GM12878 (cell line): ENCODE measurements around the gene MRRF.

Experiments
- BRCA1 ChIP-seq: IDR thresholded peaks from 2 replicates; pipeline ENCODE4 v1.6.1; 2011; ENCODE audit warnings: low read depth, low read length, improper control_type of control experiment
- CTCF ChIP-seq, 3 experiments: IDR thresholded peaks in 2 of 3; conservative IDR thresholded peaks in 1 of 3; 2 replicates each; pipeline ENCODE4 v1.5.1; 2011; ENCODE audit warnings: low read depth in 3 of 3, low read length in 3 of 3, mild to moderate bottlenecking in 3 of 3, control low read depth in 2 of 3, moderate library complexity in 2 of 3, inconsistent platforms in 1 of 3, mixed read lengths in 1 of 3; ENCODE audit not compliant: control insufficient read depth in 2 of 3, insufficient read depth in 1 of 3; ENCODE audit errors: extremely low read depth in 1 of 3
- EZH2 ChIP-seq: IDR thresholded peaks from 2 replicates; pipeline ENCODE4 v1.6.1; 2012; ENCODE audit warnings: low read depth, mild to moderate bottlenecking, control low read depth, inconsistent platforms, low read length, borderline replicate concordance; ENCODE audit not compliant: control insufficient read depth
- HDGF ChIP-seq: fragments of 450-650 bp; IDR thresholded peaks from 2 replicates; pipeline ENCODE4 v1.6.1; 2016; ENCODE audit warnings: antibody characterized with exemption
- RAD51 ChIP-seq: fragments of 450-650 bp; IDR thresholded peaks from 2 replicates; pipeline ENCODE4 v1.6.1; 2016; ENCODE audit warnings: moderate library complexity, mild to moderate bottlenecking, inconsistent platforms
- RELA ChIP-seq: fragments of 450-650 bp; IDR thresholded peaks from 2 replicates; pipeline ENCODE4 v1.8.0; 2014; ENCODE audit warnings: borderline replicate concordance; ENCODE audit not compliant: partially characterized antibody
- TAF1 ChIP-seq: IDR thresholded peaks from 2 replicates; pipeline ENCODE4 v1.6.1; 2011; ENCODE audit warnings: mild to moderate bottlenecking, low read depth, low read length, borderline replicate concordance

- TF ChIP-seq CTCF (IDR thresholded peaks at IDR 0.05 in 2 of 3, conservative IDR thresholded peaks at IDR 0.05 in 1 of 3; ENCODE audit: control insufficient read depth in 2 of 3, extremely low read depth in 1 of 3, insufficient read depth in 1 of 3, low read depth in 3 of 3, low read length in 3 of 3), result no peak
- TF ChIP-seq BRCA1, result no peak
- no peak for TF ChIP-seq RELA
- no peak for TF ChIP-seq HDGF
- TF ChIP-seq TAF1, result no peak
- no peak for TF ChIP-seq EZH2
- TF ChIP-seq RAD51, result no peak
These were observed 47.0 kb upstream of the MRRF start for GRCh38 chr9:122217640-122218039.
